Kidney capillary endothelial cell (primary cell): ENCODE results near the gene CACNG4.

ENCODE experiments used
- DNase-seq: peaks from one replicate; pipeline ENCODE4 v3.0.0-alpha.2; 2018; ENCODE audit warnings: low spot score

Gene CACNG4

GRCh38 chr17:67043283-67043682 is 78.8 kb downstream of the CACNG4 start:
- DNase-seq = no peak

GRCh38 chr17:67044016-67044772 is 79.7 kb downstream of the CACNG4 start, which contains the start of gene CACNG1:
CACNG1 (plus strand) TSS chr17:67044554; CDS start chr17:67044661, 107 bp downstream.
- DNase-seq = no peak

- no peak for DNase-seq
Measured at GRCh38 chr17:67044940-67045339, 80.4 kb downstream of the CACNG4 start.

GRCh38 chr17:67046398-67046797 is 81.9 kb downstream of the CACNG4 start:
- DNase-seq = no peak

- no peak for DNase-seq
Measured at GRCh38 chr17:67047382-67047781, 82.9 kb downstream of the CACNG4 start.

GRCh38 chr17:67049025-67049739 is 84.7 kb downstream of the CACNG4 start:
- no peak for DNase-seq

GRCh38 chr17:67050066-67050465 is 85.6 kb downstream of the CACNG4 start:
- no peak for DNase-seq

- DNase-seq = no peak
Measured at GRCh38 chr17:67050471-67051154, 86.1 kb downstream of the CACNG4 start.

- no peak for DNase-seq
Measured at GRCh38 chr17:67051155-67051538, 86.6 kb downstream of the CACNG4 start.

GRCh38 chr17:67051837-67052236 is 87.3 kb downstream of the CACNG4 start:
- no peak for DNase-seq

GRCh38 chr17:67052720-67053437 is 88.4 kb downstream of the CACNG4 start:
- DNase-seq = no peak

- no peak for DNase-seq
Measured at GRCh38 chr17:67053438-67054000, 89.0 kb downstream of the CACNG4 start.

GRCh38 chr17:67054011-67054591 is 89.6 kb downstream of the CACNG4 start:
- no peak for DNase-seq

GRCh38 chr17:67054608-67055007 is 90.1 kb downstream of the CACNG4 start:
- no peak for DNase-seq

GRCh38 chr17:67055041-67055443 is 90.5 kb downstream of the CACNG4 start:
- DNase-seq = no peak

- no peak for DNase-seq
Measured at GRCh38 chr17:67055811-67056745, 91.6 kb downstream of the CACNG4 start.

- no peak for DNase-seq
Measured at GRCh38 chr17:67056746-67057490, 92.4 kb downstream of the CACNG4 start.

GRCh38 chr17:67058036-67058435 is 93.5 kb downstream of the CACNG4 start:
- no peak for DNase-seq

GRCh38 chr17:67059372-67059771 is 94.9 kb downstream of the CACNG4 start:
- DNase-seq = no peak

GRCh38 chr17:67063141-67063540 is 98.6 kb downstream of the CACNG4 start:
- DNase-seq = no peak
